Upper lobe of left lung (tissue), 6 donors: ENCODE measurements around the gene DUT. TPM values are rescaled to one million over a fixed set of nuclear protein-coding genes. Genes with fewer than 3 reads are reported as not detected.

Experiments used
- ATAC-seq, 2 donors: fragments of 200-7000 bp; cut with Tn5 transposase; one replicate each; pipeline ENCODE4 v1.9.1; 2022; ENCODE audit warnings: mild to moderate bottlenecking in 2 of 2, moderate library complexity in 2 of 2; ENCODE audit not compliant: low FRiP score in 2 of 2
- DNase-seq, 2 donors: peaks; one replicate each; pipeline ENCODE4 v3.0.0-alpha.2; 2019 to 2020
- H3K27ac ChIP-seq, 4 donors: fragments of 200-600 bp; sonication (generic); one replicate each; pipeline ENCODE4 v1.5.1; 2016 to 2019
- H3K27me3 ChIP-seq, 4 donors: fragments of 200-600 bp; sonication (generic); one replicate each; pipeline ENCODE4 v1.5.1; 2017 to 2019
- H3K36me3 ChIP-seq, 4 donors: fragments of 200-600 bp; sonication (generic); one replicate each; pipeline ENCODE4 v1.5.1; 2016 to 2019
- H3K4me1 ChIP-seq, 4 donors: fragments of 200-600 bp; sonication (generic); one replicate each; pipeline ENCODE4 v1.5.1; 2018 to 2019
- H3K4me3 ChIP-seq, 4 donors: fragments of 200-600 bp; sonication (generic); one replicate each; pipeline ENCODE4 v1.5.1; 2017 to 2019; ENCODE audit warnings: mild to moderate bottlenecking in 2 of 4, moderate library complexity in 1 of 4
- H3K9me3 ChIP-seq, 4 donors: fragments of 200-600 bp; sonication (generic); one replicate each; pipeline ENCODE4 v1.5.1; 2018 to 2019
- EP300 ChIP-seq, 4 donors: sonication (generic); formaldehyde crosslinking; IDR thresholded peaks; one replicate each; pipeline ENCODE4 v1.5.1; 2017; ENCODE audit warnings: antibody characterized with exemption in 4 of 4, control low read depth in 2 of 4
- POLR2A ChIP-seq, 4 donors: fragments of 450-650 bp; IDR thresholded peaks; one replicate each; pipeline ENCODE4 v1.5.1; 2016 to 2017; ENCODE audit warnings: antibody characterized with exemption in 4 of 4, mild to moderate bottlenecking in 2 of 4
- POLR2AphosphoS5 ChIP-seq, 2 donors: sonication (generic); formaldehyde crosslinking; IDR thresholded peaks; one replicate each; pipeline ENCODE4 v1.5.1; 2017; ENCODE audit warnings: antibody characterized with exemption in 2 of 2
- WGBS, 2 donors: methylation state at CpG; one replicate each; pipeline ENCODE4 v1.1.5; 2017 to 2018; 5-methylcytosine and 5-hydroxymethylcytosine counted together
- total RNA-seq, 6 donors: library from RNA; depleted of rRNA in 4 of 6; stranded (reverse); fragments of >200 nt in 4 of 6; gene quantifications; one replicate each; pipeline versions ENCODE4 v1.1.0 to v1.2.1, GENCODE V29; 2016 to 2021
- TF ChIP-seq, protein P1 (sequence below), 6 experiments: fragments of 450-650 bp in 4 of 6; fragments of 200-600 bp in 2 of 6; sonication (generic) in 2 of 6; IDR thresholded peaks; one replicate each; pipeline ENCODE4 v1.5.1; 2016 to 2019; ENCODE audit warnings: antibody characterized with exemption in 6 of 6
- donor health status: DM: no; HTN: no; CAD: no; lungs with moderate emphysema.
- donor health status: DM: no; HTN: yes; CAD: no; lungs with severe emphysema.

DUT gene
- total RNA-seq, 6 donors from 2014 or later, result 29.3 to 87.5 (median 61.2) TPM

DNA sequence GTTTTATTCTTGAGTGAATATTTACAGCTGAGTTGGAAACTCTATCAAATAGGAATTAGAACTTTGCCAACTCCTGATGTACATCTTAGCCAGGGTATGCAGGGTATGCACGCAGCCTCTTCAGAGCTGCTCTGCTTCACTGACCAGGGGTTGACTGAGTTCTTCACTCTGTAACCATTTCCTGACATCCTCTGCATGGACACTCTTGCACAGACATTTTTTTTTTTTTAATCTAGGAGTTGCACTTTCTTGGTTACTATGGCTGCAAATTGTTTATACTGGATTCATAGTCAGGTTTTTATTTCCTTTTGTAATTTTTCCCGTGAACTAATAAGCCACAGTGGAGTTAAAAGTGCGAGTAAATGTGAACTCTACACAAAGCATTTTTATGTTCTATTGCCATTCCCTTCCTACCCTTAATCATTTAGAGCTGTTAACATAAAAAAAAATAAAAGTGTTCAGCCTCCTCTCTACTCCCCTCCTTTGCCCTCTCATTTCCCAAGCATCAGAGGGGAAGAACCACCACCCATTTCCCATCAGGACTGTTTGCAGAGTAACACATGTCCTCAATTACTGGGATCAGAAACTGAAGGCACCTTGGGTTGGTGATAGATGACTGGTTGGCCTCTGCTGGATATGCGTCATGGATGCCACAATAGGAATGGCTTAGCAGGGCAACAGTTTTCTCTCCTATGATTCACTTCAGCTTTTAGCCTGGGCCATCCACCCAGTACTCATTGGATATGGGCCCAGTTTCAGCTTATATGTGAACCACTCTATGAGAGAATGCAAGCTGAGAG lies 54.0 kb downstream of the DUT start:
- Histone ChIP-seq H3K4me3 (no peak overlapping the region), H3K36me3 (no peaks in the 10 kb centered on the region), H3K9me3 (no peaks in the 10 kb centered on the region), H3K27ac (no peak overlapping the region), H3K27me3 (no peaks in the 10 kb centered on the region), H3K4me1 (no peaks in the 10 kb centered on the region)
- TF ChIP-seq EP300 (IDR thresholded peaks at IDR 0.05) (no peak), POLR2A (IDR thresholded peaks at IDR 0.05) (no peak), POLR2AphosphoS5 (IDR thresholded peaks at IDR 0.05) (no peak)
- TF ChIP-seq, protein P1, sequence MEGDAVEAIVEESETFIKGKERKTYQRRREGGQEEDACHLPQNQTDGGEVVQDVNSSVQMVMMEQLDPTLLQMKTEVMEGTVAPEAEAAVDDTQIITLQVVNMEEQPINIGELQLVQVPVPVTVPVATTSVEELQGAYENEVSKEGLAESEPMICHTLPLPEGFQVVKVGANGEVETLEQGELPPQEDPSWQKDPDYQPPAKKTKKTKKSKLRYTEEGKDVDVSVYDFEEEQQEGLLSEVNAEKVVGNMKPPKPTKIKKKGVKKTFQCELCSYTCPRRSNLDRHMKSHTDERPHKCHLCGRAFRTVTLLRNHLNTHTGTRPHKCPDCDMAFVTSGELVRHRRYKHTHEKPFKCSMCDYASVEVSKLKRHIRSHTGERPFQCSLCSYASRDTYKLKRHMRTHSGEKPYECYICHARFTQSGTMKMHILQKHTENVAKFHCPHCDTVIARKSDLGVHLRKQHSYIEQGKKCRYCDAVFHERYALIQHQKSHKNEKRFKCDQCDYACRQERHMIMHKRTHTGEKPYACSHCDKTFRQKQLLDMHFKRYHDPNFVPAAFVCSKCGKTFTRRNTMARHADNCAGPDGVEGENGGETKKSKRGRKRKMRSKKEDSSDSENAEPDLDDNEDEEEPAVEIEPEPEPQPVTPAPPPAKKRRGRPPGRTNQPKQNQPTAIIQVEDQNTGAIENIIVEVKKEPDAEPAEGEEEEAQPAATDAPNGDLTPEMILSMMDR (IDR thresholded peaks at IDR 0.05), result no peak
- ATAC-seq (peak in 1 of 2 donors; percentile 50), DNase-seq (no peak)
- 72 to 73% methylated on average over 4 of the region's 4 CpGs for WGBS, 2 donors

DNA sequence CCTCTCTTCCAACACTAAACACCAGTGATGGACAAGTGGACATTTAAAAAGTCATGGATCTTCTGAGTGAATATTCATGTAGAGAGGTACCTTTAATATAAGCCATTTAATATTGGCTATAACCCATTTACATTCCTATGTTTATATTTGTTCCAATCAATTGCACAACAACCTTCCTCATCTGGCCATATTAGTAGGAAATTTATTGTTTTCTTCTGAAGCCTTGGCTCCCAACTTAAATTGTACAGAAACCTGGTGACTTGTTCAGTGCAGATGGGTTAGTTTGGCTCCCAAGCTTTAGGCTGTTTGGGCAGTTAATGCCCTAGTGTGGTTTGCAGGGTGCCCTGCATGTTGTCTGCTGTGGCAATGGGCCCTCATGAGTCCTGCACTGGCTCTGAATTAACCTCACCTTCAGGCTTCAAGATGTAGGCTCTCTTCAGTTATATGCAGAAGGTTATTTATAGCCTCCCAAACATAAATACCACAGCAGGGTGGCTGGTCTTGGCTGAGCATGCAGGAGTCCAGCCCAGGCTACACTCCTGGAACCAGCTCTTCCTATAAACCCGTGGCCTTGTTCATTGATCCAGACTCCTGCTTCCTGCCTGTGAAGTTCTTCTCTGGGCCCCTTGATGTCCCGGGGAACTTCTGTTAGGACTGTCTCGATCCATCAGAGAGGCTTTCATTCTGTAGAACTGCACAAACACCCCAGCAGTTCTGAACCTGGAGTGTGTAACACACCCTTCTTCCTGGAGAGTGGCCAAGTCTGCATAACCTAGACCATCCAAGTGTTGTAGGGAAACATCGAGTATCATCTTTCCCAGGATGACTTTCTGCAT lies 57.0 kb downstream of the DUT start:
- 61 to 62% methylated on average over 4 of the region's 4 CpGs for WGBS, 2 donors
- no peak overlapping the region for H3K4me3 ChIP-seq
- H3K4me1 ChIP-seq, result peaks cover 0 to 4% (median 0%) of the 10 kb centered on the region in 4 donors
- DNase-seq, result no peak
- no peak for TF ChIP-seq POLR2AphosphoS5 (IDR thresholded peaks at IDR 0.05)
- no peak for TF ChIP-seq POLR2A (IDR thresholded peaks at IDR 0.05)
- TF ChIP-seq, protein P1 (IDR thresholded peaks at IDR 0.05), result no peak
- TF ChIP-seq EP300 (IDR thresholded peaks at IDR 0.05), result no peak
- ATAC-seq, result no peak
- no peak overlapping the region for H3K27ac ChIP-seq
- no peaks in the 10 kb centered on the region for H3K36me3 ChIP-seq
- no peaks in the 10 kb centered on the region for H3K9me3 ChIP-seq
- H3K27me3 ChIP-seq, result no peaks in the 10 kb centered on the region

DNA sequence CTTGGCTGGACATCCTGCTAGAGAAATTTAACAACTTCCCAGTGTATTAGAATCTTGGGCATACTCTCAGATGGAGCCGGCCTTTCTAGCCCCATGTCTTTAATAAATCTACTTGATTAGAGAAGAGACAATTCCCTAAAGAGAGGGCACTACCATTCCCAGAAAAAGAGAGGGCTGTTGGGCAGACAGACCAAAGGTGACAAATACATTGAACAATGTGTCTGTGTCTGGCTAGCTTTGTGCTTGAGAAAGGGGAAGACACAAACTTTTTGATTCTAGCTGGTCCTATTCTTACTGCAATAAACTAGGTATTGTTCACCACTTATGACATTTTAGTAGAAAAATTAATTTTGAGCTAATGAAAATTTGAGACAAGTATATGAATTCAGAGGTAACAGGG lies 57.7 kb downstream of the DUT start:
- Histone ChIP-seq H3K27me3 (no peaks in the 10 kb centered on the region), H3K9me3 (no peaks in the 10 kb centered on the region), H3K4me1 (peaks cover 0 to 10% (median 0%) of the 10 kb centered on the region in 4 donors), H3K4me3 (no peak overlapping the region), H3K36me3 (no peaks in the 10 kb centered on the region), H3K27ac (no peak overlapping the region)
- TF ChIP-seq, protein P1 (IDR thresholded peaks at IDR 0.05), result no peak
- TF ChIP-seq POLR2A (IDR thresholded peaks at IDR 0.05) (no peak), POLR2AphosphoS5 (IDR thresholded peaks at IDR 0.05) (no peak), EP300 (IDR thresholded peaks at IDR 0.05) (no peak)
- no peak for ATAC-seq
- no peak for DNase-seq
- WGBS, 2 donors, result 80 to 89% methylated on average over 1 of the region's 1 CpG

DNA sequence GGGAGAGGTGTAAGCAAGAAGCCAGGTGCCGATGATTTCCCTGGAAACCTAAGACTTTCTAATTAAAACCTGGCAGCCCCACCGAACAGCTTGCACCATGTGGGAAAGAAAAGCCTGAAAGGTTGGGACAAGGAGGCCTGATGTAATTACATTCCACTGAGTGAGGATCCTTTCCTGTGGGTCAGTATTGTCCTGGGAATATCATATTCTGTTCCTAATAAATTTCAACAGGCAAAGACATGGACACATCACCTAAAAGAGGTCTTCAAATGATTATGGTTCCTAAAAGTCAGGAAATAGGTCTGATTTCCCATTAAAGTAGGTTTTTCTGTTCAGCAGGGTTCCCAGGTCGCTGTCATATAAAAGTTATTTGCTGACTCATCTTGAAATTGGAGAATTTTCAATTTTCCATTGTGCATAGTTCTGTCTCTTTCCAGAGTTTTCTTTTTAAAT lies 58.5 kb downstream of the DUT start:
- WGBS, 2 donors, result 73 to 84% methylated on average over 3 of the region's 3 CpGs
- no peak overlapping the region for H3K4me3 ChIP-seq
- DNase-seq, result no peak
- no peak overlapping the region for H3K27ac ChIP-seq
- no peaks in the 10 kb centered on the region for H3K9me3 ChIP-seq
- no peak for TF ChIP-seq POLR2AphosphoS5 (IDR thresholded peaks at IDR 0.05)
- TF ChIP-seq, protein P1 (IDR thresholded peaks at IDR 0.05), result no peak
- TF ChIP-seq EP300 (IDR thresholded peaks at IDR 0.05), result no peak
- TF ChIP-seq POLR2A (IDR thresholded peaks at IDR 0.05), result no peak
- H3K36me3 ChIP-seq, result no peaks in the 10 kb centered on the region
- no peaks in the 10 kb centered on the region for H3K27me3 ChIP-seq
- ATAC-seq, result no peak
- peaks cover 0 to 13% (median 0%) of the 10 kb centered on the region in 4 donors for H3K4me1 ChIP-seq
